ENCODE data around the gene SDE2. TPM values are rescaled to one million over a fixed set of nuclear protein-coding genes. Genes with fewer than 3 reads are reported as not detected.
"Not testable (repeated sequence)": the region's sequence is repeated elsewhere in the genome, so short reads cannot be mapped to it uniquely, and the experiment has no call there.

The SDE2 gene
- total and polyA plus RNA-seq, 2 donors (not counting 1 experiment from before 2014, with no cell fraction given) = 10.0 to 26.0 TPM

DNA sequence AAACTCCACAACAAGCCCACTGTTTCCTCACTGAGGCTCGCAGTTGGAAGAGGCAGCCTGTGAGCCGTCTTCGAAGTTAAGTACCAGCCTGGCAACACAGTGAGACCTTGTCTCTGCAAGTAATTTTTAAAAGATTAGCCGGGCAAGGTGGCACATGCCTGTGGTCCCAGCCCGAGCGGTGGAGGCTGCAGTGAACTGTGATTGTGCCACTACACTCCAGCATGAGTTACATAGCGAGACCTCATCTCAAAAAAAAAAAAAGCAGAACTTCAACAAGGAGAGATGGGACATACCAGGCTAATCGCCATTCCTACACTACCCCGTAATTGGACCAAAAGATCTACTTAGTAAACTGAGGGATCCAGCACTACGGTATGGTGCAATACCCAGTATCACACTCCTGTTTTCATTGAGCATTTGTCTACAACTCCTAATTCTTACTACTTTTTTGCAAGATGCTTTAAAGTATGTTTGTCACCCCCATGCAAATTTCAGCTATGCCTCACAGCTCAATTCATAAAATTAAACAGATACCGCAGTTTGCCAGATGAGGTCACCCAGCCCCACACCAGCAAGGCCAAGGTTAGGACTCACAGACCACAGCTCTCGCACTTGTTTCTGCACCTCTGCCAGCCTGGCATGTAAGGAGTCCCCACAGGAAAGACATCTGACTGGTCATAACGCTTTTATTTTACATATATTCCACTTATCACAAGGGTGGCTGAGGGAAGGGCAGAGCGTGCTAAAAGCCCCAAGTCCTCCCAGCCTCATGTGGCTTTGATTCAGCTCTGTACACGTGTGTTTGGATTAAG is 21.0 kb downstream of the SDE2 start:
- ATAC-seq (ENCODE audit: low read depth) = peak; percentile 80

DNA sequence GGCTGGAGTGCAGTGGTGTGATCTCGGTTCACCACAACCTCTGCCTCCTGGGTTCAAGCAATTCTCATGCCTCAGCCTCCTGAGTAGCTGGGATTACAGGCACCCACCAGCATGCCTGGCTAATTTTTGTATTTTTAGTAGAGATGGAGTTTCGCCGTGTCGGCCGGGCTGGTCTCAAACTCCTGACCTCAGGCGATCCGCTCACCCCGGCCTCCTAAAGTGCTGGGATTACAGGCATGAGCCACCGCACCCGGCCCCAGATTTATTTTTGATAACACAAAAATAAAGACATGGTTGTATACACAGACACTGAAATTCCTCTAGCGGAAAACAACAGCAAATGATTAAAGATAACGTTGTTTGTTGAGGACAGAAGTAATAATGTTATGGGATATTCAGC is 24.0 kb downstream of the SDE2 start:
- intact Hi-C loops (cut with micrococcal nuclease) = loop anchor here (5.0 kb wide), 1 partner anchor 128 kb away; no protein-coding TSS in a partner anchor
- not testable (repeated sequence) for H3K4me2 ChIP-seq (replicated peaks; ENCODE audit: low read depth, low read length, poor library complexity, severe bottlenecking); H3K27ac Mint-ChIP-seq; H3K9me3 ChIP-seq (ENCODE audit: control extremely low read depth in 1 of 3, control insufficient read depth in 2 of 3, insufficient read depth in 1 of 3, low read length in 2 of 3); H3K4me3 ChIP-seq (ENCODE audit: control extremely low read depth in 1 of 5, extremely low read depth in 1 of 5, insufficient read depth in 1 of 5, low read depth in 2 of 5, low read length in 4 of 5); H4K20me1 ChIP-seq (ENCODE audit: control insufficient read depth, insufficient read depth, low read length, poor library complexity, severe bottlenecking); H3K27me3 ChIP-seq (replicated peaks in 1 of 4; ENCODE audit: control extremely low read depth in 1 of 4, control insufficient read depth in 3 of 4, insufficient read depth in 4 of 4, low read length in 3 of 4); H3K4me3 Mint-ChIP-seq; H3K27ac ChIP-seq (ENCODE audit: low read length in 2 of 2); H2AFZ ChIP-seq (ENCODE audit: insufficient read depth, low read depth, low read length, poor library complexity, severe bottlenecking); H3K27me3 Mint-ChIP-seq; H3K9ac ChIP-seq (ENCODE audit: low read length); H3K9me3 Mint-ChIP-seq (ENCODE audit: insufficient read depth); H3K79me2 ChIP-seq (ENCODE audit: control insufficient read depth, insufficient read depth, low read length); ATAC-seq (ENCODE audit: low read depth); DNase-seq; H3K36me3 ChIP-seq (replicated peaks in 1 of 2; ENCODE audit: control extremely low read depth in 1 of 2, control insufficient read depth in 1 of 2, extremely low read depth in 1 of 2, insufficient read depth in 2 of 2, low read length in 1 of 2)
- 100% methylated on average over 6 of the region's 12 CpGs for WGBS (ENCODE audit: insufficient coverage)
- ChIA-PET POLR2A (interaction anchor here (1.1 kb wide), 1 partner anchor 51 kb away, joined by 4 read pairs; the partner anchor contains the start of gene PYCR2), CTCF (interaction anchor here (0.6 to 6.4 kb wide), 17 partner anchors 12 to 656 kb away, joined by 3 to 86 read pairs (median 6); partner anchors contain the start of genes SRP9 and TMEM63A)
- peaks cover 16 to 23% of the 10 kb centered on the region in 2 donors for H3K4me1 ChIP-seq (ENCODE audit: control insufficient read depth in 2 of 2, insufficient read depth in 2 of 2, low read length in 2 of 2)
- peaks cover 24% of the 10 kb centered on the region for H3K4me1 Mint-ChIP-seq

More for the DNA sequence above, 21.0 kb downstream of the SDE2 start:
- H3K4me3 Mint-ChIP-seq = peak overlapping the region; percentile 67
- DNase-seq = peak; percentile 71
- H3K9me3 ChIP-seq (ENCODE audit: control extremely low read depth in 1 of 3, control insufficient read depth in 2 of 3, insufficient read depth in 1 of 3, low read length in 2 of 3) = no peaks in the 10 kb centered on the region
- peak overlapping the region; percentile 27 to 38 for H3K27ac ChIP-seq (ENCODE audit: low read length in 2 of 2)
- peak overlapping the region; percentile 32 for H3K9ac ChIP-seq (ENCODE audit: low read length)
- ChIA-PET POLR2A (interaction anchor here (0.7 to 1.3 kb wide), 7 partner anchors 22 to 659 kb away, joined by 3 to 18 read pairs (median 7); partner anchors contain the start of genes H3-3A, LBR, SDE2 and TMEM63A), CTCF (interaction anchor here (0.6 to 3.9 kb wide), 31 partner anchors 9 to 1521 kb away, joined by 3 to 46 read pairs (median 6); partner anchors contain the start of genes H3-3A, PYCR2 and SRP9)
- H3K79me2 ChIP-seq (ENCODE audit: control insufficient read depth, insufficient read depth, low read length) = peaks cover 12% of the 10 kb centered on the region
- H3K27ac Mint-ChIP-seq = peak overlapping the region; percentile 83
- H3K4me3 ChIP-seq (ENCODE audit: control extremely low read depth in 1 of 5, extremely low read depth in 1 of 5, insufficient read depth in 1 of 5, low read depth in 2 of 5, low read length in 4 of 5) = no peak overlapping the region
- peaks cover 16 to 23% of the 10 kb centered on the region in 2 donors for H3K4me1 ChIP-seq (ENCODE audit: control insufficient read depth in 2 of 2, insufficient read depth in 2 of 2, low read length in 2 of 2)
- peaks cover 0 to 26% of the 10 kb centered on the region in 2 experiments for H3K36me3 ChIP-seq (replicated peaks in 1 of 2; ENCODE audit: control extremely low read depth in 1 of 2, control insufficient read depth in 1 of 2, extremely low read depth in 1 of 2, insufficient read depth in 2 of 2, low read length in 1 of 2)
- 14% methylated on average over 14 of the region's 15 CpGs for WGBS (ENCODE audit: insufficient coverage)
- H3K9me3 Mint-ChIP-seq (ENCODE audit: insufficient read depth) = no peaks in the 10 kb centered on the region
- H3K4me2 ChIP-seq (replicated peaks; ENCODE audit: low read depth, low read length, poor library complexity, severe bottlenecking) = peak overlapping the region; percentile 61
- peaks cover 25% of the 10 kb centered on the region for H3K4me1 Mint-ChIP-seq
- no peaks in the 10 kb centered on the region for H4K20me1 ChIP-seq (ENCODE audit: control insufficient read depth, insufficient read depth, low read length, poor library complexity, severe bottlenecking)
- TF ChIP-seq EZH2 (IDR thresholded peaks at IDR 0.05; ENCODE audit: borderline replicate concordance, insufficient read depth, low read depth, low read length, poor library complexity, severe bottlenecking) (no peak), CTCF (IDR thresholded peaks at IDR 0.05) (peak; percentile 5)
- intact Hi-C loops (cut with micrococcal nuclease) = loop anchor here (1.0 to 5.0 kb wide), 3 partner anchors 131 to 201 kb away; partner anchors contain the start of gene SRP9
- no peak overlapping the region for H2AFZ ChIP-seq (ENCODE audit: insufficient read depth, low read depth, low read length, poor library complexity, severe bottlenecking)
- H3K27me3 Mint-ChIP-seq = no peaks in the 10 kb centered on the region
- no peaks in the 10 kb centered on the region for H3K27me3 ChIP-seq (replicated peaks in 1 of 4; ENCODE audit: control extremely low read depth in 1 of 4, control insufficient read depth in 3 of 4, insufficient read depth in 4 of 4, low read length in 3 of 4)

Data from B cell (primary cell).